GM15510 (cell line): ENCODE results near the gene SLC9A1.

ENCODE experiments used
- POLR2A ChIP-seq: IDR thresholded peaks from 3 replicates; pipeline ENCODE4 v1.6.1; 2011; ENCODE audit warnings: borderline replicate concordance; ENCODE audit not compliant: insufficient read length; ENCODE audit errors: extremely low read depth

Gene SLC9A1

GRCh38 chr1:27102707-27103468, 52.0 kb downstream of the SLC9A1 start:
- TF ChIP-seq POLR2A = no peak

GRCh38 chr1:27102134-27102706, 52.7 kb downstream of the SLC9A1 start:
- no peak for TF ChIP-seq POLR2A

GRCh38 chr1:27101696-27102095, 53.2 kb downstream of the SLC9A1 start:
- no peak for TF ChIP-seq POLR2A

DNA sequence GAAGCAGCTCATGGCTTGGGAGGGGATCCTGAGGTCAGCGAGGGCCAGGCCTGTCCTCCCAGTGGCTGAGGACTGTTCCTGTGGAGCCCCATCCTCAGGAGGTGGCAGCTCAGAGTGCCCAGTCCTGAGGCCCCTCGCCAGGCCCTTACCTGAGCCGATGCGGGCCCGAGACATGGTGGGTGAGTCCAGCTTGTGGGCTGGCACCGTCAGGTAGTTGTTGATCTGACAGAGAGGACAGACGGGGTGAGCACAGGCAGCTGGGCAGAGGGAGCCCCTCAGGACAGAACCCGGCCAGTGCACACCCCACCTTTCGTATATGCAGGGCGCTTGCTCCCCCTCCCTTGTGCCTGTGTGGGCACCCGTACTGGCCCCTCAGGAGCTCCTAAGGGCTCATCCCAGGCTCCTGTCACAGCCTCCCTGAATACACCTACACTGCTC, 53.9 kb downstream of the SLC9A1 start:
- no peak for TF ChIP-seq POLR2A

DNA sequence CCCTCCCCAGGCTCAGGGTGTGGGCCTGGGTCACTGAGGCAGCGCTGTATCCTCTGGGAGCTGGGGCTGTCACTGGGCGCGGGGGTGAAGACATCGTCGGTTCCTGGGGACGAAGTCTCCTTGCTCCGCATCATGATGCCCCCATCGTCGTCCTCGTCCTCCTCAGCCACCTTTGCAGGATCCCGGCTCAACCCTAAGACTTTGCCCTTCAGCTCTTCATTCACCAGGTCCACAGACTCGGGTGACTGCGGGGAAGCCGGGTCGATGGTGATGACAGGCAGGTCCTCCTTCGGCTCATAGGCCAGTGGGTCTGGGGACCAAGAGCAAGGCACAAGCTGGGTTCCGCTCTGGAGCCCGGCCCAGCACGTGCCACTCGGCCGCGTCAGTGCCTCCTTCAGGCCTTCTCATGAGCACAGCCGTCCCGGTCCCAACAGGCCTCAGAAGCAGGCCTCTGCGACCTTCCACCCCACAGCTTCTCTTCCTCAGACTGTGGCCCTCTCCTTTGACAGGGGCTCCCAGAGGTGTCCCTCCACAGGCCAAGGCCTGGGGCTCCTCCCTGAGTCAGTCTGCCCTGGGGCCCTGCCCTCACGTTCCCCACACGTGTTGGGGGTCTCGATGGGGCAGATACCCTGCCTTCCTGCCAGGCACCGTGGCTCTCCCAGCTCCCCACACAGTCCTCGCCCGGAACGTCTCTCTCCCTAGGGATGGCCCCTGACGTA, 54.4 kb downstream of the SLC9A1 start:
- no peak for TF ChIP-seq POLR2A

- TF ChIP-seq POLR2A = no peak
These were observed 55.2 kb downstream of the SLC9A1 start for GRCh38 chr1:27099587-27100334.

GRCh38 chr1:27099135-27099586, 55.8 kb downstream of the SLC9A1 start:
- TF ChIP-seq POLR2A = no peak

DNA sequence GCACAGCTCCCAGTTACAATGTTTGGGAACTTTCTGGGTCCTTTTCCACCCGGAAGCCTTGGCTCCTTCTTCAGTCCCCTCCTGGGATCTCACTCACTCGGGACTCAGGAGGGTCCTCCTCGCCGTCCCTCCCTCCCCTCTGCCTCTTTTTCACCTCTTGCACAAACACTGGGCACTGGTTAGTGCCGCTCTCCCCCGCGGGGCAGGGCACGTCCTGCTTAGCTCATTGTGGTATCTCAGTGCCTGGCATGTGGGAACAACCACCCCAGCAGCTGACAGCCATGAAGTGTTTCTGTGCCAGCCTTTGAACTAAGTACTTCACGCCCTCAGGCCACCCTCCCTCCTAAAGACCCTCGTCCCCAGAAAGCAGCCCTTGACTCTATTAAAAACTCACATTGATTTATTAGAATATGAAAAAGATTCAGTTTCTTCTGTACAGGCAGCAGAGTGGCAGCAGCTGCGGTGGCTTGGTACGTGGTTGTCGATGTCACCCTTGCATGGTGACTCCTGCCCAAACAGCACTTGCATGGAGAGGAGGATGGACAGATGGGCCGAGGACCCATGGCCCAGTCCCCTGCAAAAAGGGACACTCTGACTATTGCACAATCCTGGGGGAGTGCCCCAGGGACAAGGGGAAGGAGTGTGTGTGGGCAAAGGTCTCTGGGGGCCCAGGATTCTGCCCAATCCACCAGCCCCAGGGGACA, 56.3 kb downstream of the SLC9A1 start:
- TF ChIP-seq POLR2A = no peak

GRCh38 chr1:27097484-27097917, 57.4 kb downstream of the SLC9A1 start:
- TF ChIP-seq POLR2A = no peak

DNA sequence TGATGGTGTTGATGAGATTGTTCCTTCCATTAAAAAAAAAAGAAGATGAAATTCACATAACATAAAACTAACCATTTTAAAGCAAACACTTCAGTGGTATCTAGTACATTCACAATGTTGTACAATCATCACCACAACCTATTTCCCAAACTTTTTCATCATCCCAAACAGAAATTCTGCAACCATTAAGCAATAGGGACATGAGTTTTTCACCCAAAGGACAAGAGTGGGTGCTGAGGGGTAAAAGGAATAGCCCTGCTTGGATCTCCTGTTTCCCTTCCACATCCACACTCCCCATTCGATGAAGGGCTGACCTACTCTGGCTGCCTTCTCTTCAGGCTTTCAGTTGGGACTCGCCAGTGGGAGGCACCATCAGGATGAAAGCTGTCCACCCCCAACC, 59.3 kb downstream of the SLC9A1 start:
- TF ChIP-seq POLR2A = no peak

DNA sequence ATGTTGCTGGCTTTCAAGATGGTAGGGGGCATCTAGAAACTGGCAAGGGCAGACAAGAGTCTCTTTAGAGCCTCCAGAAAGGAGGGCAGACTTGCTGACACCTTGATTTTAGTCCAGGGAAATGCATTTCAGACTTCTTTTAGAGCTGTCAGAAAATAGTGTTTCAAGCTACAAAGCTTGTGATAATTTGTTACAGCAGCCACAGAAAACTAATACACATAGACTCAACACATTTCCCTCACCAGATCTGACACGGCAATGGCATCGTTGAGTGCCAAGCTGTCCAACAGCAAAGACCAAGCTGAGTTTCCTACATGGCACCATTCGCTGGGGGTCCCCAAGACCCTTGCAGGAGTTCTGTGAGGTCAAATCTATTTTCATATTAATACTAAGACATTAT, 62.0 kb downstream of the SLC9A1 start:
- TF ChIP-seq POLR2A = no peak

DNA sequence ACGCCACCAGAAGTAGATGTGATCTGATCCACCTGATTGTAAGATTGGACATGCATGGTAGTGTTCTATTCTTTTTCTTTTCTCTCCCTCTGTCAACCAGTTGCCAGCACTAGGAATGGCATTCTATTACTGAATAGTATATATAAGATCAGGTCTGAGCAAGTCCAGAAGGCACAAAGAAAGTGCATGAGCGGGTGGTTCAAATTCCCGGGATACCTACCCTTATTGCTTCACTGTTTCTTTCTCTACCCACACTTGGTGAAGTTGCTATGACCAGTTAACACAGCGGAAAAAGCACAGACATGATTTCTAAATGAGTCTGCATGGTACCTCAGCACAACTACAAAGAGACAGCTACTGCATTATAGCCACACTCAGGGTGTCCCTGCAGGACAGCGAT, 64.0 kb downstream of the SLC9A1 start:
- TF ChIP-seq POLR2A = no peak

DNA sequence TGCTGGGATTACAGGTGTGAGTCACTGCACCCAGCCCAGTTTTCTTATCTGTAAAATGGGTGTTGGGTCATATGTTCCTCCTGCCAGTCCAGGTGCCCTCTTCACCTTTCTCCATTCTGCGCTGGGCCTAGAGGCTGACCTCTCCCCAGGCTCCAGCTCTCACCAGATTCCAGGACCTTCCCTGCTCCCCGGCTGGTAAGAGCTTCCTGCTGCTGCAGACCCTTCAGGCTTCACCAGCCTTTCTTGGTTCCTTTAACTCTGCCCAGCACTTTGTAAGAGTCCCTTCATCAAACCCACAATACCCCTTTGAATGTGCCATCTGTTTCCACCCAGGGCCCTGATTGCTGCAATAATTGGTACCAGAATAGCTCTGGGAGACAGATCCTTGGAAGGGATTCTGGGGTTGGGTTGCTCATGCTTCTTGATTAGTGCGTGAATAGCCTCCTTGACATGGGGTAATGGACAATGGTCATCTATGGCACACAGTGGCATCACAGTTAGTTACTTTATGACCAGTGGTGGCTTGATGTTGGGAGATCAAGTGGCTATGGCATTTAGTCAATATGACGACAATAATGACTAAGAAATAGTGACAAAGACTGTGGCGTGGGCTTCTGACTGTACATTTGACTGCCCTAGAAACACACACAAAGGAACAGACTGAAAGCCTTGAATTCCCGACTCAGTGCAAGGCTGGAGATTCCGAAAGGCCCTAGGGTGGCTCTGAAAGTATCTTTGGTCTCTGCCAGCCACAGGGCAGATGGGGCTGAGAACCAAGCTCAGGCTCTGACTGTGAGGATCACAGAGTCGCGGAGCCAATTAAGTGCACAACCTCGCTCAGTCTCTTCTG, 67.3 kb downstream of the SLC9A1 start:
- TF ChIP-seq POLR2A = no peak

DNA sequence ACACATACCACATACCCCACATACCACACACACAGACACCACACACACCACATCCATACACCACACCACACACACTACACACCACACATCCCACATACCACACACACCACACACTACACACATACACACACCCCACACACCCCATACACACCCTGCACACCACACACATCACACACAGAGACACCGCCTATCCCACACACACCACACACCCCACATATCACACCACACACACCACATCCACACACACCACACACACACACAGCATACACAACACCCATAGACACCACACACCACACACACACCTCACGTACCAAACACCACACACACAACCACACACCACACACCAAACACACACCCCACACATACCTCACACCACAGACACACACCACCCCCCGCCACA, 68.3 kb downstream of the SLC9A1 start:
- TF ChIP-seq POLR2A = no peak

DNA sequence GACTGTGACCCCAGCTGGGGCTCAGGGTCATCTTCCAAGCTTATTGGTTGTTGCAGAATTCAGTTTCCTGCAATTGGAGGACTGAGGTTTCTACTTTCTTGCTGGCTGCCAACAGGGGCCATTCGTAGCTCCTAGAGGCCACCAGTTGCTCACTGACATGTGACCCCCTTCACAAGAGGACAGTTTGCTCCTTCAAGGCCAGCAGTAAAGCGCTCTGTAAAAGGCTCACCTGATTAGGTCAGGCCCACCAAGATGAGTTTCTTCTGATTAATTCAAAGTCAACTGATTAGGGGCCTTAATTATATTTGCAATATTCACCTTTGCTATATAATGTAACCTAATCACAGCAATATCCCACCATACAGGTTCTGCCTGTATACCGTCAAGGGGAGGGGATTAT, 68.9 kb downstream of the SLC9A1 start:
- no peak for TF ChIP-seq POLR2A
